ENCODE results near the gene HIPK4.

Gene HIPK4

GRCh38 chr19:40398417-40399131 is 8.6 kb upstream of the HIPK4 start:
- H3K4me3 ChIP-seq (ENCODE audit: control insufficient read depth, low read depth, low read length), result no peak overlapping the region
- DNase-seq (ENCODE audit: low read depth), result no peak
- TF ChIP-seq CTCF (IDR thresholded peaks at IDR 0.05; ENCODE audit: control insufficient read depth, insufficient read depth, low read depth, low read length, missing control alignments), result no peak

GRCh38 chr19:40397568-40397906 is 7.6 kb upstream of the HIPK4 start:
- DNase-seq (ENCODE audit: low read depth), result no peak
- H3K4me3 ChIP-seq (ENCODE audit: control insufficient read depth, low read depth, low read length), result no peak overlapping the region
- TF ChIP-seq CTCF (IDR thresholded peaks at IDR 0.05; ENCODE audit: control insufficient read depth, insufficient read depth, low read depth, low read length, missing control alignments), result no peak

- TF ChIP-seq CTCF (IDR thresholded peaks at IDR 0.05; ENCODE audit: control insufficient read depth, insufficient read depth, low read depth, low read length, missing control alignments), result no peak
- no peak for DNase-seq (ENCODE audit: low read depth)
- H3K4me3 ChIP-seq (ENCODE audit: control insufficient read depth, low read depth, low read length), result no peak overlapping the region
Observed at GRCh38 chr19:40396886-40397567, 7.0 kb upstream of the HIPK4 start.

GRCh38 chr19:40395956-40396355 is 6.0 kb upstream of the HIPK4 start:
- no peak for TF ChIP-seq CTCF (IDR thresholded peaks at IDR 0.05; ENCODE audit: control insufficient read depth, insufficient read depth, low read depth, low read length, missing control alignments)
- H3K4me3 ChIP-seq (ENCODE audit: control insufficient read depth, low read depth, low read length), result no peak overlapping the region
- no peak for DNase-seq (ENCODE audit: low read depth)

GRCh38 chr19:40394816-40395210 is 4.8 kb upstream of the HIPK4 start:
- TF ChIP-seq CTCF (IDR thresholded peaks at IDR 0.05; ENCODE audit: control insufficient read depth, insufficient read depth, low read depth, low read length, missing control alignments), result no peak
- no peak overlapping the region for H3K4me3 ChIP-seq (ENCODE audit: control insufficient read depth, low read depth, low read length)
- no peak for DNase-seq (ENCODE audit: low read depth)

- TF ChIP-seq CTCF (IDR thresholded peaks at IDR 0.05; ENCODE audit: control insufficient read depth, insufficient read depth, low read depth, low read length, missing control alignments), result no peak
- DNase-seq (ENCODE audit: low read depth), result no peak
- H3K4me3 ChIP-seq (ENCODE audit: control insufficient read depth, low read depth, low read length), result no peak overlapping the region
Observed at GRCh38 chr19:40393894-40394815, 4.2 kb upstream of the HIPK4 start.
